ENCODE measurements around the gene LYL1. TPM values are rescaled to one million over a fixed set of nuclear protein-coding genes. Genes with fewer than 3 reads are reported as not detected.

The LYL1 gene
- total and polyA plus RNA-seq, 2 donors (not counting 3 experiments of a cell fraction or from before 2014, with no cell fraction given): 74.4 to 87.3 TPM

GRCh38 chr19:13128583-13128982, 25.9 kb upstream of the LYL1 start:
- TF ChIP-seq POLR2A (IDR thresholded peaks at IDR 0.05; ENCODE audit: low read depth, low read length) (no peak), GATA2 (IDR thresholded peaks at IDR 0.05; ENCODE audit: insufficient read depth, insufficient read length, low read depth, low read length) (no peak), FOS (IDR thresholded peaks at IDR 0.05; ENCODE audit: borderline replicate concordance, insufficient read depth, low read length) (no peak), POLR2AphosphoS5 (IDR thresholded peaks at IDR 0.05; ENCODE audit: insufficient read depth, low read depth, low read length) (no peak), MYC (IDR thresholded peaks at IDR 0.05; ENCODE audit: low read depth, low read length) (no peak), EZH2 (IDR thresholded peaks at IDR 0.05; ENCODE audit: borderline replicate concordance, low read depth, low read length, severe bottlenecking) (no peak), JUN (IDR thresholded peaks at IDR 0.05; ENCODE audit: borderline replicate concordance, insufficient read depth, insufficient read length, low read depth) (no peak)
- TF ChIP-seq, protein P1, sequence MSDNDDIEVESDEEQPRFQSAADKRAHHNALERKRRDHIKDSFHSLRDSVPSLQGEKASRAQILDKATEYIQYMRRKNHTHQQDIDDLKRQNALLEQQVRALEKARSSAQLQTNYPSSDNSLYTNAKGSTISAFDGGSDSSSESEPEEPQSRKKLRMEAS (IDR thresholded peaks at IDR 0.05; ENCODE audit: insufficient read depth, insufficient read length): no peak
- TF ChIP-seq, protein P2, sequence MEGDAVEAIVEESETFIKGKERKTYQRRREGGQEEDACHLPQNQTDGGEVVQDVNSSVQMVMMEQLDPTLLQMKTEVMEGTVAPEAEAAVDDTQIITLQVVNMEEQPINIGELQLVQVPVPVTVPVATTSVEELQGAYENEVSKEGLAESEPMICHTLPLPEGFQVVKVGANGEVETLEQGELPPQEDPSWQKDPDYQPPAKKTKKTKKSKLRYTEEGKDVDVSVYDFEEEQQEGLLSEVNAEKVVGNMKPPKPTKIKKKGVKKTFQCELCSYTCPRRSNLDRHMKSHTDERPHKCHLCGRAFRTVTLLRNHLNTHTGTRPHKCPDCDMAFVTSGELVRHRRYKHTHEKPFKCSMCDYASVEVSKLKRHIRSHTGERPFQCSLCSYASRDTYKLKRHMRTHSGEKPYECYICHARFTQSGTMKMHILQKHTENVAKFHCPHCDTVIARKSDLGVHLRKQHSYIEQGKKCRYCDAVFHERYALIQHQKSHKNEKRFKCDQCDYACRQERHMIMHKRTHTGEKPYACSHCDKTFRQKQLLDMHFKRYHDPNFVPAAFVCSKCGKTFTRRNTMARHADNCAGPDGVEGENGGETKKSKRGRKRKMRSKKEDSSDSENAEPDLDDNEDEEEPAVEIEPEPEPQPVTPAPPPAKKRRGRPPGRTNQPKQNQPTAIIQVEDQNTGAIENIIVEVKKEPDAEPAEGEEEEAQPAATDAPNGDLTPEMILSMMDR (IDR thresholded peaks at IDR 0.05; ENCODE audit: extremely low read depth in 1 of 2, insufficient read depth in 1 of 2, low read depth in 1 of 2, low read length in 2 of 2): no peak
- intact Hi-C loops (cut with micrococcal nuclease) (no loop called here), dilution Hi-C loops (cut with MboI; ENCODE audit: extremely low pct_ligation_motif_present, low sequenced_read_pairs) (no loop called here)
- Histone ChIP-seq H3K36me3 (ENCODE audit: control insufficient read depth in 2 of 2, extremely low read depth in 1 of 2, insufficient read depth in 2 of 2, low read length in 2 of 2) (peaks cover 0 to 6% of the 10 kb centered on the region in 2 experiments), H2AFZ (ENCODE audit: low read depth, low read length) (no peak overlapping the region), H3K9me1 (replicated peaks; ENCODE audit: control insufficient read depth, extremely low read depth, insufficient read depth, low read length) (no peaks in the 10 kb centered on the region), H3K27me3 (ENCODE audit: control insufficient read depth in 2 of 2, insufficient read depth in 2 of 2, low read length in 2 of 2) (no peaks in the 10 kb centered on the region), H3K4me2 (ENCODE audit: insufficient read depth, low read length) (no peak overlapping the region), H4K20me1 (replicated peaks; ENCODE audit: control insufficient read depth, extremely low read depth, insufficient read depth, low read length) (peaks cover under 1% of the 10 kb centered on the region), H3K9me3 (replicated peaks; ENCODE audit: control insufficient read depth, insufficient read depth, low read length) (no peaks in the 10 kb centered on the region), H3K9ac (replicated peaks; ENCODE audit: extremely low read depth, insufficient read depth, low read length) (no peak overlapping the region), H3K79me2 (ENCODE audit: control insufficient read depth, insufficient read depth, low read length) (peaks cover 82% of the 10 kb centered on the region), H3K4me1 (ENCODE audit: control insufficient read depth, extremely low read depth, insufficient read depth, low read length) (no peaks in the 10 kb centered on the region), H3K4me3 (replicated peaks in 1 of 3; ENCODE audit: insufficient read depth in 1 of 3, low read depth in 1 of 3, low read length in 3 of 3) (no peak overlapping the region), H3K27ac (ENCODE audit: insufficient read depth, low read depth, low read length) (no peak overlapping the region)
- POLR2A ChIA-PET: no interaction called here
- CTCF ChIA-PET: interaction anchor here (0.8 to 1.6 kb wide), 5 partner anchors 9 to 151 kb away, joined by 3 to 6 read pairs (median 4); no protein-coding TSS in a partner anchor
- DNase-seq (ENCODE audit: low read depth, low spot score) (no peak), FAIRE-seq (no peak)
- BruUV-seq (replicated peaks): no TSS peak

Data from endothelial cell of umbilical vein (primary cell).